ENCODE data around the gene MAML2.

DNA sequence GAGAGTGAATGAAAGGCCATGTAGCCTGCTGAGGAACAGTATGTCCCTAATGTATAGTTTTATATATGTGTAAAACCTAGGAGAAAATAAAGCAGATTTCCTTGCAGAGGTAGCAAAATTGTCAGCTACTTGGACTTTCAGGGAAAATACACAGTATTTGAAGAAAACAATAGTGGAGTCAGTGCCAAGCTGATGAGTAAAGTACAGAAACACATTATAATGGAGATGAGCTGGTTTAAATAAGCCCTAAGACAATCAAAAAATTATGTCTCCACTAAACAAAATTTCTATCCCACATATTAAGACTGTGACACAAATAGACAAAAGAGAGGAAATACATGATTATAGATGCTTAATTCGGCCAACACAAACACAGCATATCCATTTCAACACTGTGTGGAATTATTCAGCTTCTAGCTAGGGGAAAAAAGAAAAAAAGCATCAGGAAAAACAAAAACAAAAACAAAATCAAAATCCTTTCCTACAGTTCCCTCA is 75.9 kb downstream of the MAML2 start:
- TF ChIP-seq, protein P1, sequence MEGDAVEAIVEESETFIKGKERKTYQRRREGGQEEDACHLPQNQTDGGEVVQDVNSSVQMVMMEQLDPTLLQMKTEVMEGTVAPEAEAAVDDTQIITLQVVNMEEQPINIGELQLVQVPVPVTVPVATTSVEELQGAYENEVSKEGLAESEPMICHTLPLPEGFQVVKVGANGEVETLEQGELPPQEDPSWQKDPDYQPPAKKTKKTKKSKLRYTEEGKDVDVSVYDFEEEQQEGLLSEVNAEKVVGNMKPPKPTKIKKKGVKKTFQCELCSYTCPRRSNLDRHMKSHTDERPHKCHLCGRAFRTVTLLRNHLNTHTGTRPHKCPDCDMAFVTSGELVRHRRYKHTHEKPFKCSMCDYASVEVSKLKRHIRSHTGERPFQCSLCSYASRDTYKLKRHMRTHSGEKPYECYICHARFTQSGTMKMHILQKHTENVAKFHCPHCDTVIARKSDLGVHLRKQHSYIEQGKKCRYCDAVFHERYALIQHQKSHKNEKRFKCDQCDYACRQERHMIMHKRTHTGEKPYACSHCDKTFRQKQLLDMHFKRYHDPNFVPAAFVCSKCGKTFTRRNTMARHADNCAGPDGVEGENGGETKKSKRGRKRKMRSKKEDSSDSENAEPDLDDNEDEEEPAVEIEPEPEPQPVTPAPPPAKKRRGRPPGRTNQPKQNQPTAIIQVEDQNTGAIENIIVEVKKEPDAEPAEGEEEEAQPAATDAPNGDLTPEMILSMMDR (IDR thresholded peaks at IDR 0.05) = no peak
- no peak for TF ChIP-seq ZFX (IDR thresholded peaks at IDR 0.05; ENCODE audit: borderline replicate concordance)

All from 22Rv1 (cell line).